ENCODE data around the gene PELI1.
"Not testable (repeated sequence)": the region's sequence is repeated elsewhere in the genome, so short reads cannot be mapped to it uniquely, and the experiment has no call there.

Gene PELI1

DNA sequence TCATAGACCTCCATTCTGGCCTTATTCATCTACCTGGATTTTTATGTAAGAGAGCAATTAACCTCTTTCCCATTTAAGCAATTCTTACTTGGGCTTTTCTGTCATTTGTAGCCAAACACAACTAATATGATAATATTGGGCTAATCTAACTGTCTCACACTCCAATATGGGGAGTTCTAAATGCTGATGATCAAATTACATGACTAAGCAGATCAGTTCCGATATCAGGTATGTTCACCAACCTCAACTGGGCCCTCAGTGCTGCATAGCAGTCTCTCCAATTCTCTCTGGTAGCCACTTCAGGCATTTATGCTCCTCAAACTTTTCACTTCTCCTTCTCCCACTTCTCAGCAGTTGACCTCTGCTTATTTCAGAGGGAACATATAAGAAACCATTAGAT, 64.0 kb downstream of the PELI1 start:
- no peak for DNase-seq

GRCh38 chr2:64079688-64080087, 64.5 kb downstream of the PELI1 start:
- DNase-seq = not testable (repeated sequence)

- DNase-seq = not testable (repeated sequence)
Measured at GRCh38 chr2:64076828-64077227, 67.4 kb downstream of the PELI1 start.

GRCh38 chr2:64074616-64075015, 69.6 kb downstream of the PELI1 start:
- DNase-seq = peak; percentile 20

DNA sequence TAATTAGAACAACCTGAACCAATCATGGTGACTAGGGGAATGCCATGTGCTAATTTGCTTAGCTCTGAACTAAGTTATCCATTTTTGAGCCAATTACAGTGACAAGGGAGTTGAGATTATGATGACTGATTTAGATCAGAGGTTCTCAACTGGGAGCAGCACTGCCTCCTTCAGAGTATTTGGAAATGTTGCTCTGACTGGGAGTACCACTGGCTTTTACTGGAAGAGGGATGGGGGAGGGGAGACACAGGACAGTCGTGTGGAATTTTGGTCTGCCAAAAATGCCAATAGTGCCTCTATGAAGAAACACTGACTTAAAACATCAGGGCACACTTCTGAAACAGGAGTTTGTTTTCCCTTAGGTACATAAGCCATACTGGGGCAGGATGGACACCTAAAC, 76.9 kb downstream of the PELI1 start:
- no peak for DNase-seq

DNA sequence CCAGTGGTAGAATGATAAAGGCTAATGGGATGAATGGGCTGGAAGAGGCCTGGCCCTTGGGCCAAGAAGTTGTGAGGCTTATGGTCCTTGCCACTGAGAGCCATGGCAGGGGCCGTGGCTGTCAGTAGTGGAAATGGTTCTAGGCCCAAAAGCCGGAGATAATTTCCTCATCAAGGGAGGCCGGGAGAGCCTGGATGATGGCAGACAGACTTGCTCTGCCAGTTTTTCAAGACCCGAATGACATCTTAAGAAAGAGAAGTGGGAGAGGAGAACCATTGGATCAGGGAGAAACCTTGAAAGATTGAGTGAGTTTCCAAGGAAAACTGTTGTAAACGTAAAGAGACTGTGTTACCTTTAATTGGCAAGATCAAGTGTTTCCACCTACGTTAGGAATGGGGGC, 78.7 kb downstream of the PELI1 start:
- DNase-seq = no peak

GRCh38 chr2:64063924-64064331, 80.3 kb downstream of the PELI1 start:
- DNase-seq = peak; percentile 20

DNA sequence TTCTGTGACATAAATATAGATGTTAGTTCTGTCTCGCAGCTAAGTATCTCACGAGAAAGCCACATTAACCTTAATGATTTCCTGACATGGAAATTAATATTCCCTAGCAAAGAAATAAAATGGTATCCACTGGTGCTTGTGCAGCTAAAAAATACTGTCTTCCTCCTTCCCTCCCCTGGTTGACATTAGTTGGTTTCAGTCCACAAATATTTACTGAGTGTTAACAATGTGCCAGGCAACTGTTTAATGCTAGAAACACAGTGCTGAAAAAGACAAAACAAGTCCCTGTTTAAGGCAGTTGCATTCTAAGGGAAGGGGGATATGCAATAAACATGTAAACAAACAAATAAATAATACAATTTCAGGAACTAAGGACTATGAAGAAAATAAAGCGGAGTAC, 80.8 kb downstream of the PELI1 start:
- peak; percentile 11 for DNase-seq

GRCh38 chr2:64062840-64063239, 81.4 kb downstream of the PELI1 start:
- DNase-seq = peak; percentile 49

GRCh38 chr2:64059270-64059669, 85.0 kb downstream of the PELI1 start:
- no peak for DNase-seq

DNA sequence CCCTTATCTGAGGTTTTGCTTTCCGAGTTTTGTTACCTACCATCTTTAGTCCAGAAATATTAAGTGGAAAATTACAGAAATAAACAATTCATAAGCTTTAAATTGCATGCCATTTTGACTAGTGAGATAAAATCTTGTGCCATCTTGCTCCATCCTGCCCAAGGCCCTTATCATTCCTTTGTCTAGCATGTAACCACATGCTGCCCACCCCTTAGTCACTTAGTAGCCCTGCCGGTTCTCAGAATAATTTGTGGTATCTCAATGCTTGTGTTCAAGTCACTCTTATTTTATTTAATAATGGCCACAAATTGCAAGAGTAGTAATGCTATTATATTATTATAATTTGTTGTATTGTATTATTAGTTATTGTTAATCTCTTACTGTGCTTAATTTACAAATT, 88.2 kb downstream of the PELI1 start:
- no peak for DNase-seq

GRCh38 chr2:64054161-64054915, 89.9 kb downstream of the PELI1 start:
- DNase-seq = no peak

- DNase-seq = peak; percentile 12
Measured at GRCh38 chr2:64052463-64053241, 91.6 kb downstream of the PELI1 start.

GRCh38 chr2:64049633-64050220, 94.5 kb downstream of the PELI1 start:
- DNase-seq = peak; percentile 72

- DNase-seq = no peak
Measured at GRCh38 chr2:64045938-64046337, 98.3 kb downstream of the PELI1 start.

Measured in NCI-H146 (cell line).